Endothelial cell of umbilical vein (primary cell): ENCODE data around the gene FTO.

Experiments used
- EZH2 ChIP-seq: IDR thresholded peaks from 2 replicates; pipeline ENCODE4 v1.6.1; 2012; ENCODE audit warnings: borderline replicate concordance, low read depth, mild to moderate bottlenecking, moderate library complexity, low read length, inconsistent platforms; ENCODE audit not compliant: severe bottlenecking
- FOS ChIP-seq: IDR thresholded peaks from 2 replicates; pipeline ENCODE4 v1.6.1; 2011; ENCODE audit warnings: mild to moderate bottlenecking, low read length, moderate library complexity, borderline replicate concordance; ENCODE audit not compliant: insufficient read depth
- POLR2A ChIP-seq: IDR thresholded peaks from 2 replicates; pipeline ENCODE4 v1.6.1; 2012; ENCODE audit warnings: low read depth, mild to moderate bottlenecking, control low read depth, low read length
- POLR2AphosphoS5 ChIP-seq: IDR thresholded peaks from 2 replicates; pipeline ENCODE4 v1.6.1; 2012; ENCODE audit warnings: low read depth, mild to moderate bottlenecking, control low read depth, low read length, moderate library complexity; ENCODE audit not compliant: insufficient read depth
- TF ChIP-seq, protein P1 (sequence below), 2 donors: IDR thresholded peaks; 1 replicate in 1 of 2; 2 replicates in 1 of 2; pipeline ENCODE4 v1.5.1; 2011; ENCODE audit warnings: low read length in 2 of 2, mild to moderate bottlenecking in 2 of 2, moderate library complexity in 2 of 2, control low read depth in 1 of 2, inconsistent platforms in 1 of 2, low read depth in 1 of 2; ENCODE audit not compliant: insufficient read depth in 1 of 2; ENCODE audit errors: extremely low read depth in 1 of 2

DNA sequence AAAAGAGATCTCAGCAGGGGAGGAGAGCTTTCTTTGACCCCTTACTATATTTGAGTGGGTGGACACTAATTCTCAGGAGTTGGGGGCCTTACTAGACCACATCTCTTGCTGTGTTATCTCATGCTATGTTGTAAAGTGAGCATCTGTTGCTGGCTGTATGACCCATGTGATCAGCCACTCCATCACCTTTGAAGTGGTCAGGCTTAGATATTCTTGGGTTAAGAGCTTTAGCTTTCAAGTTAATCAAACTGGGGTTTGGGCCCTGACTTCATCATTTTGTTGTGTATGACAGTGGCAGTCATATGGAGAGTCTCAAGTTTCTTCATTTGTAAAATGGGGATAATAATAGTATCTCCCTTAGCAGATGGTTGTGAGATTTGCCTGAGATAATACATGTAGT, 201.1 kb downstream of the FTO start:
- TF ChIP-seq, protein P1, sequence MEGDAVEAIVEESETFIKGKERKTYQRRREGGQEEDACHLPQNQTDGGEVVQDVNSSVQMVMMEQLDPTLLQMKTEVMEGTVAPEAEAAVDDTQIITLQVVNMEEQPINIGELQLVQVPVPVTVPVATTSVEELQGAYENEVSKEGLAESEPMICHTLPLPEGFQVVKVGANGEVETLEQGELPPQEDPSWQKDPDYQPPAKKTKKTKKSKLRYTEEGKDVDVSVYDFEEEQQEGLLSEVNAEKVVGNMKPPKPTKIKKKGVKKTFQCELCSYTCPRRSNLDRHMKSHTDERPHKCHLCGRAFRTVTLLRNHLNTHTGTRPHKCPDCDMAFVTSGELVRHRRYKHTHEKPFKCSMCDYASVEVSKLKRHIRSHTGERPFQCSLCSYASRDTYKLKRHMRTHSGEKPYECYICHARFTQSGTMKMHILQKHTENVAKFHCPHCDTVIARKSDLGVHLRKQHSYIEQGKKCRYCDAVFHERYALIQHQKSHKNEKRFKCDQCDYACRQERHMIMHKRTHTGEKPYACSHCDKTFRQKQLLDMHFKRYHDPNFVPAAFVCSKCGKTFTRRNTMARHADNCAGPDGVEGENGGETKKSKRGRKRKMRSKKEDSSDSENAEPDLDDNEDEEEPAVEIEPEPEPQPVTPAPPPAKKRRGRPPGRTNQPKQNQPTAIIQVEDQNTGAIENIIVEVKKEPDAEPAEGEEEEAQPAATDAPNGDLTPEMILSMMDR (IDR thresholded peaks at IDR 0.05; ENCODE audit: extremely low read depth in 1 of 2, insufficient read depth in 1 of 2, low read depth in 1 of 2, low read length in 2 of 2): no peak
- no peak for TF ChIP-seq POLR2A
- TF ChIP-seq FOS: no peak
- no peak for TF ChIP-seq EZH2
- TF ChIP-seq POLR2AphosphoS5: no peak
